OCI-LY7 (cell line): ENCODE results near the gene TIFAB.

Source experiments
- CTCF ChIP-seq: fragments of 200-600 bp; sonication (generic); conservative IDR thresholded peaks from 2 replicates; pipeline ENCODE4 v1.5.1; 2014; ENCODE audit warnings: mild to moderate bottlenecking, antibody characterized with exemption, low read length, moderate library complexity, mixed read lengths
- EZH2phosphoT487 ChIP-seq: fragments of 200-600 bp; sonication (generic); IDR thresholded peaks from 2 replicates; pipeline ENCODE4 v1.6.1; 2018; ENCODE audit warnings: low read depth, borderline replicate concordance, mild to moderate bottlenecking, mixed run types, antibody characterized with exemption, low read length, moderate library complexity, mixed read lengths

DNA sequence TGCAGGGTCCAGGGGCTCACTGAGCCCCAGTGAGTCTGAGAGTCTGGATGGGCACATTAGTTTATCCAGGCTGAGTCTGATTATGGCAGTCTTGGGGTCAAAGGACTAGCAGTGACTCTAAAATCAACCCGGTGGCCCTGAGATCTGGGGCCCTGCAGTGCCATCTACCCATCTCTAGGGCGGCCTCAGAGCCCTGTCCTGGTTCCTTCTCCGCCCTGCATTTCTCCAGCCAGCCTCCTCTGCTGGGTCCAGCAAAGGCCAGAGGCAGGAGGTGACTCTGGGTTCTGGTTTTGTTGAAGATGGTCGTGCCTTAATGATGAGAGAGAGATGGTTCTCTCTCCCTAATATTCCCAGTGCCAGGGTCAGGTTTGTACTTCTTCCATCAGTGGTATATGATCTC, 20.0 kb downstream of the TIFAB start:
- TF ChIP-seq CTCF, result no peak
- no peak for TF ChIP-seq EZH2phosphoT487
